Renal cortical epithelial cell (primary cell): ENCODE data around the gene NCAPG2. TPM values are rescaled to one million over a fixed set of nuclear protein-coding genes. Genes with fewer than 3 reads are reported as not detected.
"Not testable (repeated sequence)": the region's sequence is repeated elsewhere in the genome, so short reads cannot be mapped to it uniquely, and the experiment has no call there.

ENCODE experiments used
- DNase-seq: peaks from one replicate; pipeline ENCODE4 v3.0.0-alpha.2; 2011; ENCODE audit warnings: low read depth
- total RNA-seq: library from RNA; depleted of rRNA; stranded (reverse); fragments of >200 nt; gene quantifications from 2 replicates; pipeline ENCODE4 v1.2.3, GENCODE V29; 2014

The NCAPG2 gene
- total RNA-seq, 1 donor from 2014 or later, result 6.1 TPM

- DNase-seq, result no peak
These were observed 1.7 kb upstream of the NCAPG2 start for GRCh38 chr7:158706273-158706704.

- DNase-seq, result peak; percentile 15
These were observed 738 bp upstream of the NCAPG2 start for GRCh38 chr7:158705234-158705850.

- DNase-seq, result not testable (repeated sequence)
These were observed 703 bp downstream of the NCAPG2 start for GRCh38 chr7:158703679-158704523.

DNA sequence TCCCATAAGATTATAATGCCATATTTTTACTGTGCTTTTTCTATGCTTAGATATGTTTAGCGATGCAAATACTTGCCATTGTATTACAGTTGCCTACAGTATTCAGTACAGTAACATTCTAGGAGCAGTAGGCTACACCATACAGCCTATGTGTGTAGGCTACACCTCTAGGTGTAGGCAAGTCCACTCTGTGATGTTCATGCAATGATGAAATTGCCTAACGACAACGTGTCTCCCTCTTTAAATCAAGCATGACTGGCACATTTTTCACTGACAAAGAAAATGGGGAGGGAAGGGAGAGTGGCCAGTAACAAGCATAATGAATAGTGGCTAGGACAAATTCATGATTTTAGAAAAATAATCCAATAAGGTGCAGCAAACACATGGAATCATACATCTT is 1.7 kb downstream of the NCAPG2 start:
- DNase-seq, result no peak

DNA sequence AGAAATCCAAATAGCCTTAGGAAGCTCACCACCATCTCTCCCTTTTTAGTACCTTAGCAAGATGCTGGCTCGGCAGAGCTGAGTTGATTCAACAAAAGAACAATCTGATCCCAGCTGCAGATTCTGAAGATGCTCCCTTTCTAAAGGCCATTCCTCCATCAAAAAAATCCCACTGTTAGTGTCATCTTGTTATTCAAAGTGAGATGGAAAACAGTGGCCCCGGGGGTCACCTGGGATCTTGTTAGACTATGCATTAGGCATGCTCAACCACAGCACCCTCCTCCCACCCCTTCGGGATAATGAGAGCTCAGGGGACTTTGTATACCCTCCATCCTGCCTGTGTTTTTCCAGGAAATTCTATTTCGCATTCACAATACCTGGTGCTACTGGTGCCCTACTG is 2.4 kb downstream of the NCAPG2 start:
- DNase-seq, result no peak

- DNase-seq, result no peak
These were observed 4.6 kb downstream of the NCAPG2 start for GRCh38 chr7:158700008-158700407.

- no peak for DNase-seq
These were observed 5.3 kb downstream of the NCAPG2 start for GRCh38 chr7:158699341-158699740.

- DNase-seq, result no peak
These were observed 5.9 kb downstream of the NCAPG2 start for GRCh38 chr7:158698657-158699195.

GRCh38 chr7:158697597-158697996 is 7.0 kb downstream of the NCAPG2 start:
- not testable (repeated sequence) for DNase-seq

DNA sequence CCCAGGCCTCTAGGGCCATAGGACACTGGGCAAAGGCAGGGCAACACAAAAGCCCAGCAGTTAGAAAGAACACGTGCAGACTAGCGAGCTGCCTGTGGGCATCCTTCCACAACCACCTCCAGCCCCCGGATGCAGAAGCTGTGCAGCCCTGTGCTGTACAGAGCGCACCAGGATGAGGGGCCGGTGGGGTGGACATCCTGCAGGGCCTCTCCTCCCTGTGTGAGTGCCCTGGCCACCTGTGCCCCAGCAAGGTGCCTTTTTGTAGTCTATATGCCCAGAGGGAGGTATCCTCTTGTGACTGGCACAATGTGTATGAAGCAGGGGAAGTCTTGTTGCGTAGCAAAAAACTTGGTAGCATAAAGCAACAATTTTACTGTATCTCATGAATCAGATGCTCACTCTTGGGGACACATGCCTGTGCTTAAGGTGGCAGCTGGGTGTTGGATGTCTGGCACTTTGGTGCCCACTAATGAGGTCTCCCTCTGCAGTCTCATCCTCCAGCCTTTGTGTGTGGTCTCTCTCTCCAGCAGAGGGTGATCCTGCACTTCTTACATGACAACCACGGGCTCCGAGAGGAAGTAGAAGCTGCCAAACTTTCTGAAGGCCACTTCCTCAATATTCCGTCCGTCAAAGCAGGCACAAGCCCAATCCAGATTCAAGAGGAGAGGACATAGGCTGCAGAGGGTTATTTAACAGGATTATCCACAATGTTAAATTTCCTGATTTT is 8.7 kb downstream of the NCAPG2 start:
- DNase-seq, result peak; percentile 56

DNA sequence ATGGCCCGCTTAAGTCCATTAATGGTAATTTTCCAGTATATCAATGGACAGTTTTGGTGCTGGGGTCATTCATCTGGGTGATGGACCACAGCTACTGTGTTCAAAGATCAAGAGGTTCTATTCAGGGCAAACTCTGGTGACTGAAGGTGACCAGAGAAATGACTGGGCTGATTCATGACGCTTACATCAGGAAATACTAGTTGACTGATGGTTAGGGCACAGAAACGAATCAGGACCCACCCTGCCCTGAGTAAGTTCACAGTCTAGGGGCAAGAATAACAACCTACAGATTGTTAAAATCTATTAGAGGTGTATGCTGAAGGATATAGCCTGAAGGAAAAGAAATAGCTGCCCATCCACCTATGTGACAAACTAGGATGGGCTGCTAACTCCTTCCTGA is 9.5 kb downstream of the NCAPG2 start:
- DNase-seq, result no peak

DNA sequence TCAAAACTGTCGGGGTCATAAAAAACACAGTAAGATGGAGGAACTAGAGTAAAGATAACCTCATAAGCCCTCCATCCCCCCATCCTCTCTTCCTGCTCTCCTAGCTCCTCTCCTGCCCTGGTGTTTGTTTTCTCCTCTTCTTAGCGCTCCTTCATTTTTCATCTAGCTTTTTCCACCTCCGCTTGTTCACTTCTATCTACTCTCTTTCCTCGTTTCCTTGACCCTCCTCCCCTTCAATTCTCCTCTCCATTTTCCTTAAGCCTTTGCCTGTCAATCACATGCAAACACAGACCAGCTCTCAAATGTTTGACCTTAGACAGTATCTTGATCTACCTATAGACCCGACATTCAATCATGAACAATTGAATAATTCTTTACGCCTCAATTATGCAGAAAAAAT is 10.0 kb downstream of the NCAPG2 start:
- no peak for DNase-seq

DNA sequence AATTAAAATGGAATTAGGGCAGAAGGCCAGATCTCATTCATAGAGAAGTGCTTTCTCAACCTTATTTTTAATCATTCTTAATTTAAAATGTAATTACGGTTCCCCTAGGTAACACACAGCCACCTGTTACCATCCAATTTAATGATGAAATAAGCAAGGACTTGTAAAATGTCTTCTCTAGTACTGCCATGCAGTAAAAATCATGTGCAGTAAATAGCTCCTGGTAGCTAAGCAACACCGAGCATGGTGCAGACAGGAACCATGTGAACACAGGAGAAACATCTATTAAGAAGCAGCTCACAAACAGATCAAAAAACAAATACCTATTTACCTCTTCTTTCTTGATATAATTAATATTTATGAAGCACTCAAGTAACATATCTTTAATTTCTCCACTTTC is 15.1 kb downstream of the NCAPG2 start:
- DNase-seq, result no peak

- DNase-seq, result no peak
These were observed 17.2 kb downstream of the NCAPG2 start for GRCh38 chr7:158687406-158687805.

DNA sequence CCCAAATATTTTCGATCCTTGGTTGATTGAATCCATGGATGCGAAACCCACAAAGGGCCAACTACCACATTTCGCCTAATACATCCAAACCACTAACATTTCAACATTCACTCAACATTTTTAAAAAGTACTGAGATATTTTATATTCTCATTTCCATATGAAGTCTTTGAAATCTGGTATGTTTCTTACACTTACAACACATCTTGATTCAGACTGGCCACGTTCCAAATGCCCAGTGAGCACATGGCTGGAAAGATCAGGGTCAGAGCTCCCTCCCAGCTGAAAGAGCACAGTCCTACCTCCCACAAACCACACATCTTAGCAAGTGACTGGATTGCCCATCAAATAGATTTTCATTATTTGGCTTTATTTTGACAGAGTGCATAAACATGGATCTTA is 18.9 kb downstream of the NCAPG2 start:
- DNase-seq, result peak; percentile 40

- DNase-seq, result no peak
These were observed 20.3 kb downstream of the NCAPG2 start for GRCh38 chr7:158684329-158684728.

DNA sequence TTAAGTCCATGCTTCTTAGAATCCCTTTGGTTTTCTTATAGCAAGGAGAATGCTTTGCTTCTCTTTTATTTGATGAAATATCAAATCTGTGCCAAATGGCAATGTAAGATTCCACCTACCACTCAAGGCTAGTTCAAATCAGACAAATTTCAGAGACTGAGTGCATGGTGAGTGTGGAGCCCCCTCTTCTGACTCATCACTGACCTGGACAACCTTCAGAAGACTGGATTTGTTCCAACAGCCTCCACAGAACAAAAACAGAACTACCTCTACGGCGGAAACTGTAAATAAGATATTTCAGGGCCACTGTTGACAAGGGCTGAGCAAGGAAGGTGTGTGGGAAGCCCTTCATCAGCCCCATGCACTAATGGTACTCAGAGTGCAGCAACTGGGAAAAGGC is 21.1 kb downstream of the NCAPG2 start:
- no peak for DNase-seq

- no peak for DNase-seq
These were observed 22.1 kb downstream of the NCAPG2 start for GRCh38 chr7:158682456-158682855.

DNA sequence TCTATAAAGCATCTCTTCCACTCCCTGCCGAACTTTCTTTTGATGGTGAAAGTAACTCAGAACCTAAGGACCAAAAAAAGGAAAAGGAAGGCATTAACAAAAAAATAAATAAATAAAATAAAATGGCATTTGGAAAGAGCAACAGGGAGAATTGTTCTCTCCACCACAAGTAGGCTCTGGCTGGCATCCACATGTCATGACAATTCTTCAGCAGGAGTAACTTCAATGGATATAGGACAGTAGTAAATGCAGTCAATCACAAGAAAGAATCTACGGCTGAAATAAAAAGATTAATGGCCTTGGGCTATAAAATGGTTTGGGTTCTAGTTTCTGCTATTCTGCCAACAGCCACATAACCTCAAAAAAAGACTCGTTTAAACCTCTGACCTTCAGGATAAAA is 23.9 kb downstream of the NCAPG2 start:
- DNase-seq, result no peak

GRCh38 chr7:158676906-158677305 is 27.7 kb downstream of the NCAPG2 start:
- DNase-seq, result no peak

DNA sequence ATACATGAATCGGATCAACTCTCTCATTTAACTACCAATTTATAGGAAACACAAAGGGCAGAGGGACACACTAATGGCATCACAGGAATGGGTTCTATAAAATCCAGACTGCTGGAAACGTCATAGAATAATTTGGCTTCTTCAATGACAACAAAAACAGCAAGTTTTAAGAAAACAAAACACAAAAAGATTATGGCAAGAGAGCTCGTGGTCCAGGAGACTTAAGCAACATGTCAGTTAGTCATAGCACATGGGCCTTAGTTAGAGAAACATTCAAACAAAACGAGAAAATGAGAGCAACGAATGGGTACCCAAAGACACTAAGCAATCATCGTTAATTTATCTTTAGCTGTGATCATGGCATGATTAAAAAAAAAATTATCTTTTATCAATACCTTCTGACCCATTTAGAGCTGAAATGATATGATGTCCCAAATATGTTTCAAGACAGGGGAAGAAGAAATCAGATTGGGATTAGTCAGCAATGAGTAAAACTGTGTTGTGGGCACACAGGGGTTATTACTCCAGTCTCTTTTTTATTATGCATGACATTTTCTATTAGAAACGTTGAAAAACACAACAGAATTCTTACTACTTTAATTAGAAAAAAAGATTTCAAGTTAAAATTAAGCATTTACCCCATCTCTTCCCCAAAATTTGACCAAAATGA is 28.3 kb downstream of the NCAPG2 start:
- DNase-seq, result no peak

- peak; percentile 39 for DNase-seq
These were observed 31.6 kb downstream of the NCAPG2 start for GRCh38 chr7:158672975-158673374.
